GM12878 (cell line): Measurements from ENCODE around the gene NAV2. TPM values are rescaled to one million over a fixed set of nuclear protein-coding genes. Genes with fewer than 3 reads are reported as not detected.

Experiments
- ATAC-seq: fragments of 200-7000 bp; cut with Tn5 transposase; 3 replicates; pipeline ENCODE4 v1.9.1; 2020; ENCODE audit warnings: mild to moderate bottlenecking, moderate library complexity
- BruUV-seq: library from RNA; stranded (reverse); fragments of 400-500 nt; replicated peaks from 2 replicates; lab custom pipeline; 2021; lab: Mats Ljungman, UMichigan
- CTCF ChIA-PET: fragments of 300-600 bp; sonication (Branson Sonifier 250); formaldehyde crosslinking; extraction: SDS; loops from one replicate; lab custom pipeline; 2021; ENCODE audit warnings: inconsistent platforms; lab: Yijun Ruan, JAX
- POLR2A ChIA-PET: fragments of 350-600 bp; formaldehyde crosslinking; extraction: SDS; loops from one replicate; lab custom pipeline; 2021; ENCODE audit warnings: inconsistent platforms; lab: Charles Lee
- RAD21 ChIA-PET: fragments of 300-600 bp; sonication (Branson Sonifier 250); formaldehyde crosslinking; loops from one replicate; lab custom pipeline; 2023; ENCODE audit warnings: antibody characterized with exemption; ENCODE audit not compliant: unreplicated experiment; lab: Charles Lee
- SMC1A ChIA-PET: fragments of 300-600 bp; sonication (Branson Sonifier 250); formaldehyde crosslinking; loops from one replicate; lab custom pipeline; 2023; ENCODE audit not compliant: unreplicated experiment, uncharacterized antibody; lab: Charles Lee
- DNase-seq: peaks from one replicate; pipeline ENCODE4 v3.0.0-alpha.2; 2011; ENCODE audit warnings: low read depth, low spot score
- FAIRE-seq: peaks from 3 replicates; lab custom pipeline; 2011; peaks lifted over from hg19 to GRCh38; lab: Jason Lieb, UNC
- H2AFZ ChIP-seq: 2 replicates; pipeline ENCODE4 v1.6.0; 2011; ENCODE audit warnings: low read depth, low read length, control low read depth; ENCODE audit not compliant: control insufficient read depth
- H3K27ac ChIP-seq: 2 replicates; pipeline ENCODE4 v1.5.1; 2011; ENCODE audit warnings: control low read depth; ENCODE audit not compliant: control insufficient read depth, insufficient read depth
- H3K27me3 ChIP-seq, 2 experiments: replicated peaks in 1 of 2; 2 replicates each; pipeline versions ENCODE4 v1.6.0 to v1.6.1; 2011; ENCODE audit warnings: low read length in 1 of 2; ENCODE audit not compliant: control insufficient read depth in 2 of 2, insufficient read depth in 2 of 2
- H3K36me3 ChIP-seq, 2 experiments: 2 replicates each; pipeline ENCODE4 v1.5.1; 2011; ENCODE audit warnings: low read length in 1 of 2; ENCODE audit not compliant: control insufficient read depth in 2 of 2, insufficient read depth in 2 of 2
- H3K4me1 ChIP-seq: 2 replicates; pipeline ENCODE4 v1.6.1; 2011; ENCODE audit warnings: mild to moderate bottlenecking, low read length, moderate library complexity, mixed read lengths; ENCODE audit not compliant: control insufficient read depth, insufficient read depth
- H3K4me2 ChIP-seq: 2 replicates; pipeline ENCODE4 v1.6.0; 2011; ENCODE audit warnings: control low read depth; ENCODE audit not compliant: control insufficient read depth, insufficient read depth
- H3K4me3 ChIP-seq: fragments of 200-600 bp; sonication (generic); 2 replicates; pipeline ENCODE4 v1.5.1; 2016
- H3K79me2 ChIP-seq: 2 replicates; pipeline ENCODE4 v1.6.0; 2011; ENCODE audit warnings: low read length; ENCODE audit not compliant: control insufficient read depth, insufficient read depth
- H3K9ac ChIP-seq: 2 replicates; pipeline ENCODE4 v1.8.0; 2011; ENCODE audit warnings: low read length, control low read depth, mixed read lengths; ENCODE audit not compliant: control insufficient read depth, insufficient read depth
- H3K9me3 ChIP-seq: replicated peaks from 3 replicates; pipeline ENCODE4 v1.5.1; 2011; ENCODE audit warnings: mild to moderate bottlenecking, low read length; ENCODE audit not compliant: control insufficient read depth, insufficient read depth
- H4K20me1 ChIP-seq: 2 replicates; pipeline ENCODE4 v1.6.0; 2011; ENCODE audit not compliant: control insufficient read depth, insufficient read depth
- ATF3 ChIP-seq: IDR thresholded peaks from 2 replicates; pipeline ENCODE4 v1.6.1; 2011; ENCODE audit warnings: low read depth, mild to moderate bottlenecking, low read length, moderate library complexity, borderline replicate concordance; ENCODE audit errors: extremely low read depth
- BHLHE40 ChIP-seq, 2 experiments: fragments of 450-650 bp in 1 of 2; IDR thresholded peaks; 2 replicates each; pipeline ENCODE4 v1.6.1; 2011 to 2017; ENCODE audit warnings: low read depth in 2 of 2, borderline replicate concordance in 1 of 2, improper control_type of control experiment in 1 of 2, low read length in 1 of 2, mild to moderate bottlenecking in 1 of 2
- CBFB ChIP-seq: IDR thresholded peaks from 2 replicates; pipeline ENCODE4 v1.6.1; 2016; ENCODE audit warnings: antibody characterized with exemption, low read depth
- GABPA ChIP-seq: IDR thresholded peaks from 2 replicates; pipeline ENCODE4 v1.6.1; 2014; ENCODE audit warnings: antibody characterized with exemption, low read depth, mild to moderate bottlenecking, inconsistent platforms
- MAX ChIP-seq: IDR thresholded peaks from 2 replicates; pipeline ENCODE4 v1.6.1; 2012; ENCODE audit warnings: low read depth, low read length, improper control_type of control experiment
- MEF2B ChIP-seq: fragments of 450-650 bp; IDR thresholded peaks from 2 replicates; pipeline ENCODE4 v1.6.1; 2018; ENCODE audit warnings: mild to moderate bottlenecking, moderate library complexity; ENCODE audit not compliant: partially characterized antibody, poor library complexity, severe bottlenecking
- MYB ChIP-seq: fragments of 150-350 bp; IDR thresholded peaks from 2 replicates; pipeline ENCODE4 v1.6.1; 2014; ENCODE audit warnings: mild to moderate bottlenecking, low read depth, low read length, borderline replicate concordance
- NFYB ChIP-seq: IDR thresholded peaks from 2 replicates; pipeline ENCODE4 v1.6.1; 2011; ENCODE audit warnings: low read depth, mild to moderate bottlenecking, low read length, improper control_type of control experiment, moderate library complexity; ENCODE audit not compliant: insufficient read depth
- NR2C1 ChIP-seq: fragments of 450-650 bp; IDR thresholded peaks from 2 replicates; pipeline ENCODE4 v1.6.1; 2017; ENCODE audit warnings: antibody characterized with exemption, mild to moderate bottlenecking, moderate library complexity
- NR2C2 ChIP-seq: IDR thresholded peaks from 2 replicates; pipeline ENCODE4 v1.6.1; 2011; ENCODE audit warnings: borderline replicate concordance, low read depth; ENCODE audit not compliant: control insufficient read depth, insufficient read length
- PBX3 ChIP-seq: IDR thresholded peaks from 2 replicates; pipeline ENCODE4 v1.6.1; 2011; ENCODE audit warnings: mild to moderate bottlenecking, low read depth, low read length, moderate library complexity; ENCODE audit not compliant: insufficient replicate concordance
- POLR2A ChIP-seq: IDR thresholded peaks from 2 replicates; pipeline ENCODE4 v1.6.1; 2011; ENCODE audit warnings: low read depth, mild to moderate bottlenecking, low read length
- RCOR1 ChIP-seq: conservative IDR thresholded peaks from 2 replicates; pipeline ENCODE4 v1.6.1; 2012; ENCODE audit warnings: low read depth, low read length, improper control_type of control experiment
- RFX5 ChIP-seq: IDR thresholded peaks from 2 replicates; pipeline ENCODE4 v1.6.1; 2011; ENCODE audit warnings: low read depth, low read length, improper control_type of control experiment
- STAT3 ChIP-seq: IDR thresholded peaks from 2 replicates; pipeline ENCODE4 v1.6.1; 2011; ENCODE audit warnings: low read depth, low read length, improper control_type of control experiment
- TBL1XR1 ChIP-seq: IDR thresholded peaks from 2 replicates; pipeline ENCODE4 v1.6.1; 2012; ENCODE audit warnings: low read depth, low read length, improper control_type of control experiment
- USF2 ChIP-seq: IDR thresholded peaks from 2 replicates; pipeline ENCODE4 v1.6.1; 2011; ENCODE audit warnings: low read depth, low read length, improper control_type of control experiment, borderline replicate concordance
- ZSCAN29 ChIP-seq: fragments of 450-650 bp; IDR thresholded peaks from 2 replicates; pipeline ENCODE4 v1.6.1; 2017; ENCODE audit warnings: mild to moderate bottlenecking, moderate library complexity
- ZZZ3 ChIP-seq: IDR thresholded peaks from 2 replicates; pipeline ENCODE4 v1.6.1; 2011; ENCODE audit warnings: low read depth; ENCODE audit not compliant: control insufficient read depth, insufficient read length
- WGBS: methylation state at CpG from one replicate; pipeline ENCODE4 v1.1.6; 2016; ENCODE audit warnings: low lambda C conversion rate; ENCODE audit not compliant: insufficient replicate concordance, insufficient coverage; ENCODE audit errors: missing lambda C conversion rate; 5-methylcytosine and 5-hydroxymethylcytosine counted together
- in situ Hi-C: fragments of 300-500 bp; cut with MboI; formaldehyde crosslinking; loops from 9 replicates; pipeline ENCODE4 v1.14.3; 2018; ENCODE audit warnings: mixed read lengths
- intact Hi-C: fragments of 100-400 bp; cut with micrococcal nuclease; formaldehyde crosslinking; loops from one replicate; pipeline ENCODE4 v1.14.2; 2022; ENCODE audit not compliant: unreplicated experiment
- polyA plus RNA-seq, 11 experiments: library from polyadenylated mRNA; depleted of rRNA in 4 of 11; unstranded in 6 of 11; stranded (reverse) in 5 of 11; fragments of >200 nt; fragmentation: Nextera tagmentation in 4 of 11; fragmentation: Illumina TruSeq in 1 of 11; extraction: Ambion mirVana in 4 of 11; extraction: Trizol in 1 of 11; gene quantifications; 1 replicate in 1 of 11; 2 replicates in 10 of 11; pipeline versions ENCODE4 v1.2.1 to v1.2.3, GENCODE V29; 2011 to 2016; ENCODE audit warnings: inconsistent platforms in 2 of 11, missing spikeins in 2 of 11, low read depth in 1 of 11
- total RNA-seq, 4 experiments: library from RNA; depleted of rRNA in 3 of 4; stranded (reverse); fragments of >200 nt in 3 of 4; fragmentation: Illumina TruSeq in 1 of 4; extraction: Trizol in 1 of 4; gene quantifications; 2 replicates each; pipeline versions ENCODE4 v1.2.1 to v1.2.3, GENCODE V29; 2013 to 2021

NAV2 gene
- total and polyA plus RNA-seq, 10 of the 15 experiments (the other 5 are each of a cell fraction or from before 2014, with no cell fraction given): 0.35 to 6.1 (median 1.1) TPM

GRCh38 chr11:19816817-19817216 lies 104.2 kb downstream of the NAV2 start:
- 18% methylated on average over 4 of the region's 4 CpGs for WGBS

More at GRCh38 chr11:19816817-19817216, 104.2 kb downstream of the NAV2 start:
- no peak overlapping the region for H3K9ac ChIP-seq
- CTCF ChIA-PET: no interaction called here
- SMC1A ChIA-PET: interaction anchor here (0.6 kb wide), 1 partner anchor 86 kb away, joined by 3 read pairs; no protein-coding TSS in a partner anchor
- H3K4me2 ChIP-seq: no peak overlapping the region
- no peak for DNase-seq
- no peaks in the 10 kb centered on the region for H3K9me3 ChIP-seq
- no peaks in the 10 kb centered on the region for H3K79me2 ChIP-seq
- no peaks in the 10 kb centered on the region; the same call in 1 of the 2 replicates for H3K4me1 ChIP-seq
- no peaks in the 10 kb centered on the region; the same call in 1 of the 2 replicates for H4K20me1 ChIP-seq
- H3K36me3 ChIP-seq: no peaks in the 10 kb centered on the region
- H3K27ac ChIP-seq: no peak overlapping the region
- no peak for TF ChIP-seq POLR2A
- no peak for TF ChIP-seq NFYB
- TF ChIP-seq RCOR1: no peak
- TF ChIP-seq NR2C1: no peak
- TF ChIP-seq GABPA: no peak
- no peak for TF ChIP-seq RFX5
- TF ChIP-seq STAT3: no peak
- TF ChIP-seq PBX3: no peak
- no peak for TF ChIP-seq TBL1XR1
- TF ChIP-seq MEF2B: no peak
- no peak for TF ChIP-seq ZSCAN29
- TF ChIP-seq ZZZ3: no peak
- TF ChIP-seq MAX: no peak
- TF ChIP-seq USF2: no peak
- TF ChIP-seq ATF3: no peak
- TF ChIP-seq CBFB: no peak
- TF ChIP-seq BHLHE40 (IDR thresholded peaks at IDR 0.05; ENCODE audit: borderline replicate concordance in 1 of 2, low read depth in 2 of 2, low read length in 1 of 2): no peak
- TF ChIP-seq MYB: no peak
- no peak for TF ChIP-seq NR2C2
- H3K4me3 ChIP-seq: no peak overlapping the region
- RAD21 ChIA-PET: interaction anchor here (1.1 kb wide), 1 partner anchor 87 kb away, joined by 3 read pairs; no protein-coding TSS in a partner anchor
- ATAC-seq: no peak
- FAIRE-seq: no peak
- H2AFZ ChIP-seq: no peak overlapping the region
- no TSS peak for BruUV-seq
- in situ Hi-C loops: no loop called here
- POLR2A ChIA-PET: no interaction called here
- no peaks in the 10 kb centered on the region for H3K27me3 ChIP-seq
- intact Hi-C loops: no loop called here
